Glomerular endothelial cell (primary cell): ENCODE data around the gene TTC16. TPM values are rescaled to one million over a fixed set of nuclear protein-coding genes. Genes with fewer than 3 reads are reported as not detected.

ENCODE experiments used
- DNase-seq: peaks from one replicate; pipeline ENCODE4 v3.0.0-alpha.2; 2011; ENCODE audit warnings: low read depth, low spot score; ENCODE audit errors: extremely low read depth
- total RNA-seq: library from RNA; depleted of rRNA; stranded (reverse); fragments of >200 nt; gene quantifications from 2 replicates; pipeline ENCODE4 v1.2.3, GENCODE V29; 2015

TTC16 gene
- total RNA-seq, 1 donor from 2014 or later, result not detected

- no peak for DNase-seq
Observed at GRCh38 chr9:127763918-127764384, 48.1 kb downstream of the TTC16 start.

- DNase-seq, result no peak
Observed at GRCh38 chr9:127765418-127765817, 49.5 kb downstream of the TTC16 start.

DNA sequence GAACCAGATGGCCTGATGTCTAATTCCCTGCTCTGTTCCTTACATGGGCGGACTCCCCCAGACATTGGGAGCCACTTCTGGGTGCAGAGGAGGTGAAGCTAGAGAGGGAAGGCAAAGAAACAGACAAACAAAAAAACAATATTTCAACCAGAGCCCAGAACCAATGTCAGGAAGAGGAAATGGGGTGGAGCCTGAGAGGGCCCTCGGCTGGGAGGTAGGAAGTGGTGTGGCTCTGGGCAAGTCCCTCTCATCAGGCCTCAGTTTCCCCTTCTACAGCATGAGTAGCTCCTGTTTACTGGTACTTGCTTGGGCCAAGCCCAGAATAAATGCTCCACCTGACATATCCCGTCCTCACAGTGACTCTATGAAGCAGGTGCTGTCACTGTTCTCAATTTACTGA lies 51.5 kb downstream of the TTC16 start:
- DNase-seq, result no peak

DNA sequence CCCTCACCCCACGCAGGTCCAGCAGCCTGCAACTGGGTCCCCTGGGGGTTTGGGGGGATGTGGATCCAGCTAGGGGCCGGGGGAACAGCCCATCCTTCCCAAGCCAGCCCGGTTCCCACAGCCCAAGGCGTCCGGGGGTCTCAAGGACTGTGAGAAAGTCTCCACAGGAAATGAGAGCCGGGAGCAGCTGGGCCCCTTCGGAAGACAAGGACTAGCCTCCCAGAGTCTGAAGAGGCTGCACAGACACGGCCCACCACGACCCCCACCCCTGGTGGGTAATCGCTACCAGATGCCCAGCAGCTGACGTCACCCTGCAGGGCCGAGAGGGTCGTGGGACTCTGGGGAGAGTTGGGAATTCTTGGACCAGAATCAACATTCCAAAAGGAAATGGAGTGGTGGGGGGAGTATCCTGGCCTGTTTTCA lies 52.0 kb downstream of the TTC16 start:
- DNase-seq, result no peak

DNA sequence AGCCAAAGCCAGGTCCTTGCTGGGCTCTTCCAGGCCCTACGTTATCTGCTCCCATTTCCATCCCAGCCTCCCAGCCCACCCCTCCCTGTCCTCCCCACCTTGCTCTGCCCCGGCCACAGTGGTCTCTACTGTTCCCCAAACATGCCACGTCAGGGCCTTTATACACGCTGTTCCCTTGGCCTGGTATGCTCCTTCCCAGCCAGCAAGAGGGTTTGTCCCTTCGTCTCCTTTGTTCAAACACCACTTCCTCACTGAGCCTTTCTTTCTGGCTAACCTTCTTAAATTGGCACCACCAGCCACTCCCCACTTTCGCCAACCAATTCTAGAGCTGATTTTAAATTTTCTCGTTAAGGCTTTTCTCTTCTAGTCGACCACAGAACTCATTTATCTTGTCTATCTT lies 52.8 kb downstream of the TTC16 start:
- DNase-seq, result no peak

DNA sequence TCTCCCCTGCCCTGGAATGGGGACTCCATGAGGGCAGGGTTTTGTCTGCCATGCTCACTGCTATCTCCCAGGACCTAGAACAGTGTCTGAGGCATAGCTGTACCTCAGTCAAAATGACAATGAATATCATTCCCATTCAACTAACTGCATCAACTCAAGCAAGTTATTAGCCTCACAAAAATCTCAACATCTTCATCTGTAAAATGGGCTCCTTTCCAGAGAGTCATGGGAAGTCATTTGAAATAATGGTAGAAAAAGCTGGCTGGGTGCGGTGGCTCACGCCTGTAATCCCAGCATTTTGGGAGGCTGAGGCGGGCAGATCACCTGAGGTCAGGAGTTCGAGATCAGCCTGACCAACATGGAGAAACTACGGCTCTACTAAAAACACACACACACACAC lies 53.2 kb downstream of the TTC16 start:
- DNase-seq, result no peak

DNA sequence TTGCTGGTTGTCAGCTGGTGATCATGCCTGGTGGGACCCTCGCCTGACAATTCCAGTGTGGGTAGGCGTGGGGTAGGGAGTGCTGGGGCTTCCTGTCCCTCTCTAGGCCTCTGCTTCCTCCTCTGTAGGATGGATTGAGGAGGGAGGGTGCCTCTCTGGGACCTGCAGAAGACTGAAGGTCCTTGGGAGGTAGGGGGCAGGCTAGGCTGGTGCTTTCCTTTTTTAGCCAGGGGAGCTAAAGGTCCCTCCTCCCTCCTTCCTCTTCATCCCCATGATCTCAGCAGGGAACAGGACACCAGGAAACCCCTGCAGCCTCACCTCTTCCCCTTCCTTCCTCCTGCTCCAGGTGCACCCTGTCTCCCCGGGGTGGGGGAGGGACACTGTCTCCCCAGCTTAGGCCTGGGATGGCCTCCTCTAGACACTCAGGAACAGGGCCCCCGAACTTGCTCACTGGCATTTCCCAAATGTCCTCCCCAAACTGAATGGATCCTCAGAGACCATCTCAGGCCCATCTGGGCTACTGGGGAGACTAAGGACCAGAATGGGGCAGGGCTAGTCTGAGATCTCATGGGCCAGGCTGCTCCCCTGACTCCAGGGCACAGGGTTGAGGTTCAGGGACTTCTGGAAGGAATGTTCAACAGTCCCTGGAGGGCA lies 54.2 kb downstream of the TTC16 start:
- no peak for DNase-seq

- DNase-seq, result no peak
Observed at GRCh38 chr9:127770583-127770904, 54.7 kb downstream of the TTC16 start.

- no peak for DNase-seq
Observed at GRCh38 chr9:127770905-127771569, 55.2 kb downstream of the TTC16 start.

GRCh38 chr9:127771570-127772189 lies 55.8 kb downstream of the TTC16 start:
- no peak for DNase-seq

- DNase-seq, result no peak
Observed at GRCh38 chr9:127772603-127773002, 56.7 kb downstream of the TTC16 start.

DNA sequence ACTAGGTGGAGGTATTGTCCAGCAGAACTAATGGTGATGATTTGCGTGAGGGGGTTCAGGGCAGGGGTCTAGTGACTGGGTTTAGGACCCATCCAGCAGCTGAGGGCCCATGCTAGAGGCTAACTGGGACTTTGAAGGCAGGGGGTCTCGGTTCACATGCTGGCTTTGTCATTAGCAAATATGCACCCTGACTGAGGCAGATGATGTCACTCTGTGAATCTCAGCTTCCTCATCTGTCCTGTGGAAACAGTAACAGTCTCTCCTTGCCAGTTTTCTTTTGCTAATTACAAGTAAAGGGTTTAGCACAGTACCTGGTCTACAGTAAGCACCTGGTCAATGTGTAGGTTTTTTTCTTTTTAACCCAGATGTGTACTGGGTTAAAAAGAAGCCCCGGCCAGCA lies 57.4 kb downstream of the TTC16 start:
- no peak for DNase-seq

GRCh38 chr9:127773981-127774380 lies 58.1 kb downstream of the TTC16 start:
- no peak for DNase-seq

- DNase-seq, result no peak
Observed at GRCh38 chr9:127776195-127776923, 60.5 kb downstream of the TTC16 start.

DNA sequence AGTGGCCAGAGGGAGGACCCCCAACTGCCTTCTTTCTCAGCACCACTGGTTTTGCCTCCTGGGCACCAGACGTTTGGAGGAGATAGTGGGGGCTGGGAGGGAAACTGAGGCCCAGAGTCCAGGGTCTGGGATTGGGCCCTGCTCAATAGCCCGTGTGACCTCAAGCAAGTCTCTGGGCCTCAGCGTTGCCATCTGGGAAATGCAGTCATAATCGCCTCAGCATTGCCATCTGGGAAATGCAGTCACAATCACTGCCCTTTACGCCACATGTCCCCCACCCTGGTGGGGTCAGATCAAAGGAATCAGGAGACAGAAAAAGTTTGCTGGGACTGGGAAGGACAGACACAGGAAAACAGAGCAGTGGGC lies 61.0 kb downstream of the TTC16 start:
- DNase-seq, result no peak

- no peak for DNase-seq
Observed at GRCh38 chr9:127777368-127777980, 61.6 kb downstream of the TTC16 start.

GRCh38 chr9:127778280-127779135 lies 62.6 kb downstream of the TTC16 start, which contains the start of gene SH2D3C:
Gene SH2D3C, minus strand, starts transcription at chr9:127778666. Its CDS starts 39 bp downstream, at chr9:127778627.
- no peak for DNase-seq

DNA sequence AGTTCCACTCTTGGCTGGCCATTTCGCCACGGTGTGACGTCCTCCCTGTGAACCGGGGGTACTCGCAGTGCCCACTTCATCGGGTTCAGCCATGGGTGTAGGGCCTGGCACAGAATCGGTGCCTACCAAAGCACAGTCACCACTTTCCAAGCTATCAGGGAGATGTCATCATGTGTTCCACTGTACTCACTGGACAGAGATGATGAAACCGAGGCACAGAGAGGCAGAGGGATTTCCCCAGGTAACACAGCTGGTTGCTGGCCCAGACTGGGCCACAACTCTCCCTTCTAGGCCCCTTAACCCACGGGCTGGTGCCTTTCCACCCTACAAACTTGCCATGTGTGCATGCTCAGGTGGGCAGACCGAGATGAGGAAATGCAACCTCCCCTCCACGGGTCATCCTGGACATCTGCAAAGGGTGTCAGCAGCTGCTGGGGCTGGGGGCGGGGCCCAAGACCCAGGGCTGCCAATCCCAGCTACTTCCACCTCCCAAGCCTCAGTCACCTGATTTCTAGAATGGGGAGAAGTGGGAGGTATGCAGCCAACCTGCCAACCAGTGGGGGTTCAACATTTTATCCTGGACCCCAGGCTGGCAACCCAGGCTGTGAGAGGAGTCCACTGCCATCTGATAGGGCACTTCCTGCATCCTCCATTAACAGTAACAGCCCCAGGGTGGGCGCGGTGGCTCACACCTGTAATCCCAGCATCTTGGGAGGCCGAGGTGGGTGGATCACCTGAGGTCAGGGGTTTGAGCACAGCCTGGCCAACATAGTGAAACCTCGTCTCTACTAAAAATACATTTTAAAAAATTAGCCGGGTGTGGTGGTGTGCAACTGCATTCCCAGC lies 63.5 kb downstream of the TTC16 start:
- DNase-seq, result no peak
